Uterus (tissue), 4 donors: ENCODE measurements around the gene TOLLIP. TPM values are rescaled to one million over a fixed set of nuclear protein-coding genes. Genes with fewer than 3 reads are reported as not detected.

Experiments
- DNase-seq, 2 donors: peaks; one replicate each; pipeline ENCODE4 v3.0.0-alpha.2; 2019 to 2020
- H3K27ac ChIP-seq, 2 donors: fragments of 200-600 bp; sonication (generic); 1 replicate in 1 of 2; 2 replicates in 1 of 2; pipeline ENCODE4 v1.5.1; 2016 to 2018
- H3K27me3 ChIP-seq, 2 donors: fragments of 200-600 bp; sonication (generic); one replicate each; pipeline ENCODE4 v1.5.1; 2018 to 2019; ENCODE audit warnings: control low read depth in 1 of 2
- H3K36me3 ChIP-seq, 2 donors: fragments of 200-600 bp; sonication (generic); one replicate each; pipeline ENCODE4 v1.5.1; 2019; ENCODE audit warnings: control low read depth in 1 of 2
- H3K4me1 ChIP-seq, 2 donors: fragments of 200-600 bp; sonication (generic); one replicate each; pipeline ENCODE4 v1.5.1; 2018 to 2019; ENCODE audit warnings: control low read depth in 1 of 2
- H3K4me3 ChIP-seq, 2 donors: fragments of 200-600 bp; sonication (generic); 1 replicate in 1 of 2; 2 replicates in 1 of 2; pipeline ENCODE4 v1.5.1; 2018 to 2019; ENCODE audit warnings: mild to moderate bottlenecking in 1 of 2
- H3K9me3 ChIP-seq, 2 donors: fragments of 200-600 bp; sonication (generic); one replicate each; pipeline ENCODE4 v1.5.1; 2019; ENCODE audit warnings: control low read depth in 1 of 2
- POLR2A ChIP-seq, 2 donors: fragments of 450-650 bp; IDR thresholded peaks; one replicate each; pipeline ENCODE4 v1.6.1; 2016; ENCODE audit warnings: antibody characterized with exemption in 2 of 2, mild to moderate bottlenecking in 1 of 2, moderate library complexity in 1 of 2
- intact Hi-C: fragments of 100-400 bp; cut with DNase I; formaldehyde crosslinking; loops from one replicate; pipeline ENCODE4 v1.15.1; 2023; ENCODE audit warnings: low total_unique reads
- total RNA-seq, 4 donors: library from RNA; depleted of rRNA in 3 of 4; stranded (reverse); fragments of >200 nt in 3 of 4; gene quantifications; one replicate each; pipeline versions ENCODE4 v1.1.0 to v1.2.4, GENCODE V29; 2014 to 2023
- TF ChIP-seq, protein P1 (sequence below), 4 experiments: fragments of 200-600 bp in 2 of 4; fragments of 450-650 bp in 2 of 4; sonication (generic) in 2 of 4; IDR thresholded peaks; one replicate each; pipeline ENCODE4 v1.5.1; 2016 to 2019; ENCODE audit warnings: antibody characterized with exemption in 4 of 4, mild to moderate bottlenecking in 2 of 4, moderate library complexity in 1 of 4
- donor health status: DM: yes; HTN: yes; CAD: no.

TOLLIP gene
- total RNA-seq, 4 donors from 2014 or later, result 5.9 to 86.8 (median 36.2) TPM

DNA sequence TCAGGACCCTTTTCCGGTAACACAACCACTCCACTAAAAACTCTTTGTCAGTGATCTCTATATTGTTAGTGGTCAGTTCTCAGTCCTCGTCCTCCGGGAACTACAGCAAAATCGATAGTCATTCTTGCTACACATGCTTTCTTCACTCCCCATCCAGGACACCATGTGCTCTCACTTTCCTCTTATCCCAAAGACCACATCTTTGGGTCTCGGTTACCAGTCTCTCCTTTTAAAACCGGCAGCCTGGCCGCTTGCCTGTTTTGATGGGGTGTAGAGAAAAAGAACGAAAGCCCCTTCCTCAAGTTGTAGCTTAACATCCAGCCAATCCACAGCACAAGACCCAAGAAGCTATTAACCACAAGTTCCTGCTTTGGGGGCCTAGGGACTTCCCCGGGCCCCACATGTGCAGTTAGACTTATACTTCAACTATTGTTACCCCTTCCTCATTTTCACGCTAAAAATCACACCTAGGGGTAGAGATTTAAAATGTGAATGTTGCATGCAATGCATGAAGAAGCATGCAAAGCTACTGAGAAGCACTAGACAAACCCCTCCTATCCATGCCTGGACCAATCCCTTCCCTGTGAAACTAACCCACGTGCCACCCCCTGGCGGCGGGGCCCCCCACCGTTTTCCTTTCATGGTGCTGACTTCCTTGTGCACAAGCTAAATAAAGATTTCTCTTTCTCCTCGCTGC is 1.5 kb upstream of the TOLLIP start:
- H3K36me3 ChIP-seq, result no peaks in the 10 kb centered on the region

DNA sequence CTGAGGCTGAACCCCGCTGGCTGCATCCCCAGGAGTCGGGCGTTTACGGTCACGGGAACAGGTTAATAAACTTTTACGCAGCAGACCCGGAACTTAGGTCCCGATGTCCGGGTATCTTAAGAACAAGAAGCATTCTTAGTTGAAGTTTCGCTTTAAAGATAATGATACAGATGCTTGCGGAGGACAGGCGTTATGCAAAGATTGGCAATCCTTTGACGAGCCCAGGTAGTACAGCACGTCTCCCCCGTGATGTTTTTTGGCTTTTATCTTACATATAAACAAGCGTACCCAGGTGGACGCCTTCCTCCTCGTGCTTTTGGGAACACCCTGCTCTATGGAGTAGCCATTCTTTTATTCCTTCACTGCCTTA is 871 bp upstream of the TOLLIP start:
- intact Hi-C loops, result no loop called here
- peaks cover 0 to 2% of the 10 kb centered on the region in 2 donors for H3K9me3 ChIP-seq
- peak overlapping the region; percentile 70 to 100 for H3K4me3 ChIP-seq
- DNase-seq, result no peak
- no peaks in the 10 kb centered on the region for H3K27me3 ChIP-seq
- H3K27ac ChIP-seq, result peak overlapping the region; percentile 90 to 92
- H3K4me1 ChIP-seq, result peaks cover 0 to 6% of the 10 kb centered on the region in 2 donors
- TF ChIP-seq POLR2A (IDR thresholded peaks at IDR 0.05), result no peak
- TF ChIP-seq, protein P1, sequence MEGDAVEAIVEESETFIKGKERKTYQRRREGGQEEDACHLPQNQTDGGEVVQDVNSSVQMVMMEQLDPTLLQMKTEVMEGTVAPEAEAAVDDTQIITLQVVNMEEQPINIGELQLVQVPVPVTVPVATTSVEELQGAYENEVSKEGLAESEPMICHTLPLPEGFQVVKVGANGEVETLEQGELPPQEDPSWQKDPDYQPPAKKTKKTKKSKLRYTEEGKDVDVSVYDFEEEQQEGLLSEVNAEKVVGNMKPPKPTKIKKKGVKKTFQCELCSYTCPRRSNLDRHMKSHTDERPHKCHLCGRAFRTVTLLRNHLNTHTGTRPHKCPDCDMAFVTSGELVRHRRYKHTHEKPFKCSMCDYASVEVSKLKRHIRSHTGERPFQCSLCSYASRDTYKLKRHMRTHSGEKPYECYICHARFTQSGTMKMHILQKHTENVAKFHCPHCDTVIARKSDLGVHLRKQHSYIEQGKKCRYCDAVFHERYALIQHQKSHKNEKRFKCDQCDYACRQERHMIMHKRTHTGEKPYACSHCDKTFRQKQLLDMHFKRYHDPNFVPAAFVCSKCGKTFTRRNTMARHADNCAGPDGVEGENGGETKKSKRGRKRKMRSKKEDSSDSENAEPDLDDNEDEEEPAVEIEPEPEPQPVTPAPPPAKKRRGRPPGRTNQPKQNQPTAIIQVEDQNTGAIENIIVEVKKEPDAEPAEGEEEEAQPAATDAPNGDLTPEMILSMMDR (IDR thresholded peaks at IDR 0.05), result no peak
- H3K36me3 ChIP-seq, result no peaks in the 10 kb centered on the region

More for the DNA sequence above, 1.5 kb upstream of the TOLLIP start:
- Histone ChIP-seq H3K27me3 (no peaks in the 10 kb centered on the region), H3K9me3 (peaks cover 0 to 2% of the 10 kb centered on the region in 2 donors), H3K4me3 (peak overlapping the region in 1 of 2 donors; percentile 100), H3K27ac (peak overlapping the region in 1 of 2 donors; percentile 90), H3K4me1 (peaks cover 0 to 6% of the 10 kb centered on the region in 2 donors)
- intact Hi-C loops, result no loop called here
- no peak for DNase-seq
- TF ChIP-seq POLR2A (IDR thresholded peaks at IDR 0.05), result no peak
- TF ChIP-seq, protein P1 (IDR thresholded peaks at IDR 0.05), result no peak

DNA sequence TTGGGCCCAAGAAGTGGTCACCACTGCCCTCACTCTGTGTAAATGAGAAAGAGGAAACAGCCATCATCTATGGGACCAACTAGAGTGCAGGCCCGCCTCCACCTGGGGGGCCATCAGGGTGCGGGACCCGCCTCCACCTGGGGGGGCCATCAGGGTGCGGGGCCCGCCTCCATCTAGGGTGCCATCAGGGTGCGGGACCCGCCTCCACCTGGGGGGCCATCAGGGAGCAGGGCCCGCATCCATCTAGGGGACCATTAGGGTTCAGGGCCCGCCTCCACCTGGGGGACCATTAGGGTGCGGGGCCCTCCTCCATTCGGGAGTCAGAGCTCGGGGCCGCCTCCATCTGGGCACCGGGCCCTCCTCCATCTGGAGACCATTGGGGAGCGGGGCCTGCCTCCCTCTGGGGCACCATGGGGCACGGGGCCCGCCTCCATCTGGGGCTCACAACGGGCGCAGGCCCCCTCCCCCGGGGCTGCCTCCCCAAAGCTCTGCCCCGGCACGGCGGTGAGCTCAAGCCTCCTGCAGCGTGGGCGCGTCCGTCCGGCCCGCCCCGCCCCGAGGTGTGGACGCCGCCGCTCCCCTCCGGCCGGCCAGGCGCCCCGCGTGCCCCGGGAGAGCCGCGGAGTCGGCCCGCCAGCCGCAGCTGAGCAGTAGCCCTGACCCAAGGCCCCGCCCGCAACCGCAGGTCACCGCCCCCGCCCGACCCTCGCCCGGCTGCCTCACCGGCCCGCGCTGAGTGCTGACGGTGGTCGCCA is 512 bp downstream of the TOLLIP start:
- intact Hi-C loops, result no loop called here

DNA sequence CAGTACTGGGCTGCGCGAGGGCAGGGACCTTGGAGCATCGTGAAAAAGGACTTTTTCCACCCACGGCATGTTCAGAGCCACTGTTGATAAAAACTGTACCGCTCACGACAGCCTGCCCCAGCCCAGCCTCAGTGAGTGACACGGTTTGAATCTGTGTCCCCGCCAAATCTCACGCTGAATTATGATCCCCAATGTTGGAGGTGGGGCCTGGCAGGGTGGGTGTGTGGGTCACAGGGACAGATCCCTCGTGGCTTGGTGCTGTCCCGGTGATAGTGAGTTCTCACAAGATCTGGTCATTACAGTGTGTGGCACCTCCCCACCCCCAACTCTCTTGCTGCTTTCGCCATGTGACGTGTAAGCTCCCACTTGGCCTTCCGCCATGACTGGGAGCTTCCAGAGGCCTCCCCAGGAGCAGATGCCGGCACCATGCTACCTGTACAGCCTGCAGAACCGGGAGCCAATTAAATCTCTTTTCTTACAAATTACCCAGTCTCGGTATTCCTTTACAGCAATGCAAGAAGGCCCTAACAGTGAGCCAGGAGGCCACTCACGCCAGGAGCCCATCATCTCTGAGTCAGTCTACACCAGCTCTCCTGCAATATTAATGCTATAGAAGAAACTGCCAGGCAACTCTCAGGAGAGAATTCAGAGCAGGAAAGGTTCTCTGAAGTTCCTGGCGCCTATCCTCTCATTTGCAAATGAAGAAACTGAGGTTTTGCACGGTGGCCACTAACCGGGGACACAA is 1.3 kb downstream of the TOLLIP start:
- Histone ChIP-seq H3K4me1 (peaks cover 0 to 6% of the 10 kb centered on the region in 2 donors), H3K9me3 (peaks cover 0 to 2% of the 10 kb centered on the region in 2 donors), H3K27me3 (no peaks in the 10 kb centered on the region), H3K36me3 (no peaks in the 10 kb centered on the region), H3K4me3 (peak overlapping the region; percentile 70 to 100), H3K27ac (peak overlapping the region in 1 of 2 donors; percentile 92)
- intact Hi-C loops, result no loop called here
- no peak for TF ChIP-seq POLR2A (IDR thresholded peaks at IDR 0.05)
- TF ChIP-seq, protein P1 (IDR thresholded peaks at IDR 0.05), result no peak
- peak in 1 of 2 donors; percentile 14 for DNase-seq

More for the DNA sequence above, 512 bp downstream of the TOLLIP start:
- H3K27me3 ChIP-seq, result no peaks in the 10 kb centered on the region
- no peak for DNase-seq
- H3K36me3 ChIP-seq, result no peaks in the 10 kb centered on the region
- H3K4me1 ChIP-seq, result peaks cover 0 to 6% of the 10 kb centered on the region in 2 donors
- H3K27ac ChIP-seq, result peak overlapping the region; percentile 90 to 92
- TF ChIP-seq POLR2A (IDR thresholded peaks at IDR 0.05), result no peak
- TF ChIP-seq, protein P1 (IDR thresholded peaks at IDR 0.05), result no peak
- H3K4me3 ChIP-seq, result peak overlapping the region; percentile 70 to 100
- H3K9me3 ChIP-seq, result peaks cover 0 to 2% of the 10 kb centered on the region in 2 donors
